GM13977 (cell line): ENCODE results near the gene RPS16.

ENCODE experiments used
- DNase-seq: peaks from one replicate; pipeline ENCODE4 v3.0.0; 2012; ENCODE audit warnings: low spot score
- CTCF ChIP-seq: IDR thresholded peaks from 2 replicates; pipeline ENCODE4 v1.5.1; 2012; ENCODE audit warnings: mild to moderate bottlenecking, control low read depth; ENCODE audit not compliant: insufficient read depth; ENCODE audit errors: extremely low read depth, missing control alignments
- in situ Hi-C: fragments of 300-500 bp; cut with MboI; formaldehyde crosslinking; loops from one replicate; pipeline ENCODE4 v1.12.0; 2022; ENCODE audit warnings: low sequenced_read_pairs, low pct_unique_long_range_greater_than_20kb, mixed read lengths, inconsistent platforms; ENCODE audit not compliant: unreplicated experiment

RPS16 gene

GRCh38 chr19:39410017-39410830 lies 25.5 kb downstream of the RPS16 start:
- DNase-seq: peak; percentile 84
- TF ChIP-seq CTCF: no peak
- in situ Hi-C loops: no loop called here

- no peak for TF ChIP-seq CTCF
- in situ Hi-C loops: no loop called here
- DNase-seq: peak; percentile 72
These were observed 26.3 kb downstream of the RPS16 start for GRCh38 chr19:39409208-39410016.

GRCh38 chr19:39408392-39409207 lies 27.1 kb downstream of the RPS16 start:
- TF ChIP-seq CTCF: no peak
- in situ Hi-C loops: no loop called here
- no peak for DNase-seq

GRCh38 chr19:39407660-39408391 lies 27.9 kb downstream of the RPS16 start:
- TF ChIP-seq CTCF: no peak
- DNase-seq: no peak
- in situ Hi-C loops: no loop called here

GRCh38 chr19:39407410-39407659 lies 28.4 kb downstream of the RPS16 start:
- no peak for DNase-seq
- no peak for TF ChIP-seq CTCF
- in situ Hi-C loops: no loop called here

GRCh38 chr19:39406656-39407409 lies 28.9 kb downstream of the RPS16 start, which contains the start of gene ZFP36:
Gene ZFP36 (plus strand): TSS chr19:39406847. CDS start chr19:39406905, 58 bp downstream.
- peak; percentile 11 for TF ChIP-seq CTCF
- DNase-seq: peak; percentile 90
- in situ Hi-C loops: no loop called here
